Skeletal muscle satellite cell (primary cell): ENCODE data around the gene PTPRD.

ENCODE experiments used
- H3K27me3 ChIP-seq: 2 replicates; pipeline ENCODE4 v1.7.0; 2013; ENCODE audit warnings: low read length; ENCODE audit not compliant: control insufficient read depth, insufficient read depth
- H3K36me3 ChIP-seq: 2 replicates; pipeline ENCODE4 v1.7.0; 2013; ENCODE audit warnings: mild to moderate bottlenecking, control low read depth, low read length; ENCODE audit not compliant: insufficient read depth
- H3K4me1 ChIP-seq: 2 replicates; pipeline ENCODE4 v1.7.0; 2013; ENCODE audit warnings: low read length; ENCODE audit not compliant: control insufficient read depth, insufficient read depth
- H3K4me2 ChIP-seq: 2 replicates; pipeline ENCODE4 v1.7.0; 2013; ENCODE audit warnings: mild to moderate bottlenecking, low read length
- H3K4me3 ChIP-seq: 2 replicates; pipeline ENCODE4 v1.7.0; 2013; ENCODE audit warnings: low read length
- H3K9ac ChIP-seq: 2 replicates; pipeline ENCODE4 v1.7.0; 2013; ENCODE audit warnings: mild to moderate bottlenecking, low read depth, low read length, moderate library complexity
- H3K9me3 ChIP-seq: replicated peaks from 2 replicates; pipeline ENCODE4 v1.7.0; 2013; ENCODE audit warnings: mild to moderate bottlenecking, control low read depth, low read length

The PTPRD gene

GRCh38 chr9:8679371-8679822 lies 1933.4 kb downstream of the PTPRD start:
- no peak overlapping the region for H3K4me2 ChIP-seq
- no peak overlapping the region for H3K4me3 ChIP-seq
- H3K9me3 ChIP-seq = no peaks in the 10 kb centered on the region
- H3K27me3 ChIP-seq = no peaks in the 10 kb centered on the region
- no peak overlapping the region for H3K9ac ChIP-seq
- H3K36me3 ChIP-seq = no peaks in the 10 kb centered on the region
- peaks cover 4% of the 10 kb centered on the region for H3K4me1 ChIP-seq

GRCh38 chr9:8677741-8678140 lies 1935.1 kb downstream of the PTPRD start:
- no peaks in the 10 kb centered on the region for H3K36me3 ChIP-seq
- no peak overlapping the region for H3K4me3 ChIP-seq
- H3K4me1 ChIP-seq = peaks cover 4% of the 10 kb centered on the region
- H3K9me3 ChIP-seq = no peaks in the 10 kb centered on the region
- no peak overlapping the region for H3K9ac ChIP-seq
- no peaks in the 10 kb centered on the region for H3K27me3 ChIP-seq
- H3K4me2 ChIP-seq = no peak overlapping the region

DNA sequence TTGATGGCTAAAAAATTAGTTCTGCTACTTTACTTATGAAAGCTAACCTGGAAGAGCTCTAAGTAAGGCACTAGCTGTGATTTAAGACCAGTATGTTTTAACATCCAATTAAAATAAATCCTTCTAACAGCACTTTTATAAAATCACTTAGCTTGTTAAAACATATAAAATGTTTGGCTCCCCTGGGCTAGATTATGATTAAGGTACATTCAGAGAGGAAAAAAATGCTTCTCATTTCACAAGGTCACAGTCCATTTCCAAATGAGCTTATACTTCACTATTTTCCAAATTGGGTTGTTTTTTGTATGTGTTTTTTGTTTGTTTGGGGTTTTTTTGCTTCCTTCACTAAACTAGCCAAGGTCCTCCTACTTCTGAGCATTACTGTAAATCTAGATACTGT lies 1938.3 kb downstream of the PTPRD start:
- H3K4me1 ChIP-seq = peaks cover 6% of the 10 kb centered on the region
- H3K27me3 ChIP-seq = no peaks in the 10 kb centered on the region
- no peak overlapping the region for H3K9ac ChIP-seq
- no peak overlapping the region for H3K4me3 ChIP-seq
- no peaks in the 10 kb centered on the region for H3K9me3 ChIP-seq
- no peak overlapping the region for H3K4me2 ChIP-seq
- no peaks in the 10 kb centered on the region for H3K36me3 ChIP-seq

DNA sequence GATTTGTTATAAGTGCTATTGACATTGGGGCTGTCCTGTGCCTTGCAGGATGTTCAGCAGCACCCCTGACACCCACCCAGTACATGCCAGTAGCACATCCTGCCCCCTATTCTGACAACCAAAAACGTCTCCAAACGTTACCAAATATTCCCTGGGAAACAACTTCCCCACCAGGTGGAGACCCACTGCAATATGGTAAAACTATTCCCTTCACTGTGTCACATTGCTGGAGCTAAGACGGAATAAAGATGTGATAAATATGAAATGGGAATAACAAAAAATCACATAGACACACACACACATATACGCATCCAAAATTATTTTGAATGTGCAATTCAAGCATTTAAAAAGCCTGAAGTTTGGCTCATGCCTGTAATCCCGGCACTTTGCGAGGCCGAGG lies 1939.0 kb downstream of the PTPRD start:
- Histone ChIP-seq H3K36me3 (no peaks in the 10 kb centered on the region), H3K9me3 (no peaks in the 10 kb centered on the region), H3K9ac (no peak overlapping the region), H3K4me1 (peaks cover 6% of the 10 kb centered on the region), H3K4me2 (no peak overlapping the region), H3K4me3 (no peak overlapping the region), H3K27me3 (no peaks in the 10 kb centered on the region)

GRCh38 chr9:8670751-8671150 lies 1942.1 kb downstream of the PTPRD start:
- no peak overlapping the region for H3K9ac ChIP-seq
- H3K4me1 ChIP-seq = peaks cover 6% of the 10 kb centered on the region
- no peaks in the 10 kb centered on the region for H3K9me3 ChIP-seq
- no peaks in the 10 kb centered on the region for H3K27me3 ChIP-seq
- H3K4me2 ChIP-seq = no peak overlapping the region
- no peak overlapping the region for H3K4me3 ChIP-seq
- H3K36me3 ChIP-seq = no peaks in the 10 kb centered on the region

DNA sequence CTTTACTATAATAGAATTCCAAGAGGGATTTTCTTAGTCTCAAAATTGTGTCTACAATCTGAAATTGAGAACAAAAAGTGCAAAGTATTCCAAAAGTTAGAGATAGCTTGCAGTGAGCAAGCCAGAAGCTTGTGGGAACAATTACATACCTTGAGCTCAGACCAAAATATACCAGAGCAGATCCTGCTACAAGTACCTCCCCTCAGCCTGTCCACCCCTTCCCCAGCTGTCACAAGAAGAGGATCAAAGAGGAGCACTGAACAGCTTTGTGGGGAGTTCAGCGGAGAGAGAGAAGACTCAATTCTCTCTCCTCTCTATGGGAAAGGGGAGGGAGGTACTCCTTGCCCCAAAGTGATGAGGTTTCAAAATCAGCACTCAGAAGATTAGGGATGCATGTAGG lies 1944.1 kb downstream of the PTPRD start:
- Histone ChIP-seq H3K4me2 (no peak overlapping the region), H3K4me1 (peaks cover 6% of the 10 kb centered on the region), H3K9me3 (no peaks in the 10 kb centered on the region), H3K27me3 (no peaks in the 10 kb centered on the region), H3K9ac (no peak overlapping the region), H3K4me3 (no peak overlapping the region), H3K36me3 (no peaks in the 10 kb centered on the region)

DNA sequence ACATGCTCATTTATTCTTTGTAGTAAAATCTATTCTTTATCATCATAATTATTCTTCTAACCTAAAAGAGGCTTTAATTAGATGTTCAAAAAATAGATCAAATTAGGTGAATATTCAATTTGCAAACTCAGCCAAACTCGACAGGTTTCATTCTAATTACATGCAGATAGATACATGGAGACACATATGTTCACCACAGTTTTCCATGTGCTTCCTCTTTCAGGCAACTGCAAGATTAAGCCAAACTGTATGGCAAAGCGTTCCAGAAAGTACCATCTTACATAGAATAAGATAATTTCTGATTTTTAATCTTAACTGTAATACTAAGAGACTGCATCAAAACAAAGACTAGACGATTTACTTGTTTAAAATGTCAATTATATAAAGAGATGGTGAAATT lies 1944.6 kb downstream of the PTPRD start:
- H3K4me1 ChIP-seq = peaks cover 6% of the 10 kb centered on the region
- no peaks in the 10 kb centered on the region for H3K9me3 ChIP-seq
- H3K36me3 ChIP-seq = no peaks in the 10 kb centered on the region
- no peaks in the 10 kb centered on the region for H3K27me3 ChIP-seq
- H3K4me3 ChIP-seq = no peak overlapping the region
- H3K4me2 ChIP-seq = no peak overlapping the region
- H3K9ac ChIP-seq = no peak overlapping the region

GRCh38 chr9:8666060-8666459 lies 1946.7 kb downstream of the PTPRD start:
- Histone ChIP-seq H3K4me3 (no peak overlapping the region), H3K27me3 (no peaks in the 10 kb centered on the region), H3K36me3 (no peaks in the 10 kb centered on the region), H3K9me3 (no peaks in the 10 kb centered on the region), H3K4me2 (no peak overlapping the region), H3K9ac (no peak overlapping the region), H3K4me1 (no peaks in the 10 kb centered on the region)

- no peak overlapping the region for H3K4me3 ChIP-seq
- H3K9ac ChIP-seq = no peak overlapping the region
- H3K4me2 ChIP-seq = no peak overlapping the region
- H3K36me3 ChIP-seq = no peaks in the 10 kb centered on the region
- H3K27me3 ChIP-seq = no peaks in the 10 kb centered on the region
- H3K9me3 ChIP-seq = no peaks in the 10 kb centered on the region
- no peaks in the 10 kb centered on the region for H3K4me1 ChIP-seq
Observed at GRCh38 chr9:8660383-8660782, 1952.4 kb downstream of the PTPRD start.

GRCh38 chr9:8659108-8659507 lies 1953.7 kb downstream of the PTPRD start:
- Histone ChIP-seq H3K27me3 (no peaks in the 10 kb centered on the region), H3K4me3 (no peak overlapping the region), H3K4me2 (no peak overlapping the region), H3K9ac (no peak overlapping the region), H3K9me3 (no peaks in the 10 kb centered on the region), H3K36me3 (no peaks in the 10 kb centered on the region), H3K4me1 (no peaks in the 10 kb centered on the region)

- H3K36me3 ChIP-seq = no peaks in the 10 kb centered on the region
Observed at GRCh38 chr9:8655071-8655470, 1957.7 kb downstream of the PTPRD start.

GRCh38 chr9:8653855-8654254 lies 1958.9 kb downstream of the PTPRD start:
- H3K36me3 ChIP-seq = no peaks in the 10 kb centered on the region
- no peak overlapping the region for H3K4me3 ChIP-seq
- H3K9me3 ChIP-seq = no peaks in the 10 kb centered on the region
- H3K9ac ChIP-seq = no peak overlapping the region
- no peak overlapping the region for H3K4me2 ChIP-seq
- H3K4me1 ChIP-seq = peaks cover under 1% of the 10 kb centered on the region
- no peaks in the 10 kb centered on the region for H3K27me3 ChIP-seq

More at GRCh38 chr9:8655071-8655470, 1957.7 kb downstream of the PTPRD start:
- H3K4me1 ChIP-seq = no peaks in the 10 kb centered on the region
- no peak overlapping the region for H3K4me3 ChIP-seq
- no peak overlapping the region for H3K9ac ChIP-seq
- H3K9me3 ChIP-seq = no peaks in the 10 kb centered on the region
- H3K4me2 ChIP-seq = no peak overlapping the region
- H3K27me3 ChIP-seq = no peaks in the 10 kb centered on the region
